AG04449 (cell line): ENCODE data around the gene MAN1B1.

ENCODE experiments used
- CTCF ChIA-PET: fragments of 350-600 bp; formaldehyde crosslinking; extraction: SDS; loops from one replicate; lab custom pipeline; 2021; ENCODE audit warnings: antibody characterized with exemption; lab: Yijun Ruan, JAX
- POLR2A ChIA-PET: fragments of 400-600, 350-600 bp; formaldehyde crosslinking; extraction: SDS; loops from one replicate; lab custom pipeline; 2020; ENCODE audit warnings: antibody characterized with exemption, inconsistent platforms; lab: Yijun Ruan, JAX
- DNase-seq: peaks from one replicate; pipeline ENCODE4 v3.0.0-alpha.2; 2010; ENCODE audit warnings: low read depth, low spot score
- H3K4me3 ChIP-seq: 2 replicates; pipeline ENCODE4 v1.5.1; 2011; ENCODE audit warnings: low read depth, mild to moderate bottlenecking, control low read depth, low read length
- TF ChIP-seq, protein P1 (sequence below): IDR thresholded peaks from one replicate; pipeline ENCODE4 v1.5.1; 2011; ENCODE audit warnings: mild to moderate bottlenecking, moderate library complexity, low read length, control low read depth, inconsistent platforms; ENCODE audit not compliant: insufficient read depth; ENCODE audit errors: missing control alignments

MAN1B1 gene

DNA sequence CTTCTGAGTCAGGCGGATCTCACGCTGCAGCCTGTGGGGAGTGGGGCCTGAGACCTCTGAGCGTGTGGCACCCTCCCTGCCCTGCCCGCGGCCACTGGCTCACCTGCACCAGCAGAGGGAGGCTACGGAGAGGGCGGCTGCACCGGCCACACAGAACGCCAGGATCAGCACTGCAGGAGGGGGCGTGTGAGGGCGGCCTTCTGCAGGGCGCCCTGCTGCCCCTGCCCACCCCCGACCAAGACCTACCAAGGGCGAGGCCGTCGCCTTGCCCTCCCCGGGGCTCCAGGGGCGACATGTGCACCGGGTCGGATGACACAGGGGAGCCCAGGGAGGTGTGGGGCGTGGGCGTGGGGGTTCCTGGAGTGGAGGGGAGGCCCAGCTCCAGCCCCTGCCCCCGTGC lies 46.2 kb upstream of the MAN1B1 start:
- H3K4me3 ChIP-seq = no peak overlapping the region
- DNase-seq = no peak
- CTCF ChIA-PET = interaction anchor here (0.8 to 4.4 kb wide), 3 partner anchors 9 to 23 kb away, joined by 3 to 26 read pairs (median 5); partner anchors contain the start of gene FUT7
- TF ChIP-seq, protein P1, sequence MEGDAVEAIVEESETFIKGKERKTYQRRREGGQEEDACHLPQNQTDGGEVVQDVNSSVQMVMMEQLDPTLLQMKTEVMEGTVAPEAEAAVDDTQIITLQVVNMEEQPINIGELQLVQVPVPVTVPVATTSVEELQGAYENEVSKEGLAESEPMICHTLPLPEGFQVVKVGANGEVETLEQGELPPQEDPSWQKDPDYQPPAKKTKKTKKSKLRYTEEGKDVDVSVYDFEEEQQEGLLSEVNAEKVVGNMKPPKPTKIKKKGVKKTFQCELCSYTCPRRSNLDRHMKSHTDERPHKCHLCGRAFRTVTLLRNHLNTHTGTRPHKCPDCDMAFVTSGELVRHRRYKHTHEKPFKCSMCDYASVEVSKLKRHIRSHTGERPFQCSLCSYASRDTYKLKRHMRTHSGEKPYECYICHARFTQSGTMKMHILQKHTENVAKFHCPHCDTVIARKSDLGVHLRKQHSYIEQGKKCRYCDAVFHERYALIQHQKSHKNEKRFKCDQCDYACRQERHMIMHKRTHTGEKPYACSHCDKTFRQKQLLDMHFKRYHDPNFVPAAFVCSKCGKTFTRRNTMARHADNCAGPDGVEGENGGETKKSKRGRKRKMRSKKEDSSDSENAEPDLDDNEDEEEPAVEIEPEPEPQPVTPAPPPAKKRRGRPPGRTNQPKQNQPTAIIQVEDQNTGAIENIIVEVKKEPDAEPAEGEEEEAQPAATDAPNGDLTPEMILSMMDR = no peak
- POLR2A ChIA-PET = no interaction called here

DNA sequence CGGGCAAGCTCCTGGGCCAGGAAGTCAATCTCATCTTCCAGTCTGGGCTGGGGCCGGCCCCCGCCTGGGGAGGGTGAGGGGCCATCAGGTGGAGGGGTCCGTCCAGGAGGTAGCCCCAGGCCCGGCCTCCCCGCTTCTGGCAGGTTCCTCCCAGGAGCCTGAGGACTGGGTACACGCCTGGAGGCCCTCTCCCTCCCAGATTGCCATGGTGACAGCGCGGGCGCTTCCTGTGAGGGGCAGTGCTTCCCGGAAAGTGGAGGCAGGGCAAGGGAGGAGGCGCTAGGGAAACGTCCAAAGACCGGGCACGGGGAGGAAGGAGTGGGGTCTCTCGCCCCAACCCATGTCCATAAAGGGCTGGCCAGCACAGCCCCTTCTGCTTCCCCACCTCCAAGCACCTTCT lies 45.7 kb upstream of the MAN1B1 start:
- ChIA-PET CTCF (interaction anchor here (0.8 to 4.4 kb wide), 3 partner anchors 10 to 23 kb away, joined by 3 to 26 read pairs (median 5); partner anchors contain the start of gene FUT7), POLR2A (no interaction called here)
- TF ChIP-seq, protein P1 = no peak
- DNase-seq = no peak
- H3K4me3 ChIP-seq = no peak overlapping the region

DNA sequence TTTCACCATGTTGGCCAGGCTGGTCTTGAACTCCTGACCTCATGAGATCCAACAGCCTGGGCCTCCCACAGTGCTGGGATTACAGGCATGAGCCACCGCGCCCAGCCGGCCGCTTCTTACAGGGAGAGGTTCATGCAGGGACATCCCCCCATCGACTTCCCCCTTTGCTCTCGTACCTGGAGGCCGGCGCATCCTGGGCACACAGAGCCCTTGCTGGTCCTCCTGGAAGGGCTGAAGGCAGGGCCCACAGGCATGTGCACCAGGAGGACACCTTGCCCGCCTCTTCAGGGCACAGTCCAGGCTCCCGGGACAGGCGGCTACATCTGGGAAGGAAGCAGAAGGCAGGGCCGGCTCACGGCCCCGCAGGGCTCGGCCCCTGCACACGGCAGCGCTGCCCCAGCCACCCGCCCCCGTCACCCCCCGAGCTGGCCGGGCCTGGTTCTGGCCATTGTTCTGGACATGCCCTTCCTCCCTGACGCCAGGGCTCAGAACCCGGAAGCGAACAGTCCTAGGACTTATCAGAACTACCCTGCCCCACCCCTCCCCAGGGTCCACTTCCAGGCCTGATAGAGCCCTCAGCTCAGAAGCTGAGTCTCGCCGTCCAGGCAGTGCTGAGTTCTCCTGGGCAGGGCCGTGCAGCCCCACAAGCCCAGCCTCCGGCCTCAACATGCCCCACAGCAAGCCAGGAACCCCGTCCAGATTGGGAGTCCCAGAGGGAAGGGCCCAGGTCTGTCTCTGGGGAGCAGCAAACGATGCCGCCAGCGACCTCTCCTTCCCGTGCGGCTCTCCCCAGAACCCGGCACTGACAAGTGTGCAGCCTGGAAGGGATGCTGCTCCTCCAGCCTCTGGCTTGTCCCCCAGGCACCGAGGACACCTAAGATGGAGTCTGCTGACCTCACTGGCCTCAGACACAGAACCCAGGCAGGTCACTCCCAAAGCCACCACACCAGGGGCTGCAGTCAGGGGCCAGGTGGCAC lies 43.7 kb upstream of the MAN1B1 start:
- H3K4me3 ChIP-seq = no peak overlapping the region
- ChIA-PET POLR2A (no interaction called here), CTCF (interaction anchor here (0.6 to 4.4 kb wide), 8 partner anchors 8 to 24 kb away, joined by 3 to 36 read pairs (median 6); partner anchors contain the start of genes ABCA2 and FUT7)
- DNase-seq = no peak
- TF ChIP-seq, protein P1 = no peak

DNA sequence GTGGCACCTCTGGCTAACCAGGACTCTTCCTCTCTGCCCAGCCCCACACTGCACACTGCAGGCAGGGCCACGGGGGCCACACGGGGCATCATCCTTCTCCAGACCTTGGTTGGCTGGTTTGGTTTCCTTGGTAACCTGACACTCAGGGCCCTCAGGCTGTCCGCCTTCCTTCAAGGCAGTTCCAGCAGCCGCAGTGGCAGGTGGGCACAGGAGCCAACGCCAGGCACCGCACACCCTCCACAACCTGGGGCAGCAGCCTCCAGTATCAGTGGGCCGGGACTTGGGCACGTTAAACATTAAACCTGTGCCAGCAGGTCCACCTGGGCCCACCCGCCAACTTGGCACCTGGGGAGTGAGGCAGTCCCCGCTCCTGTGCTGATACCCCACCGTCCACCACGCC lies 42.7 kb upstream of the MAN1B1 start:
- ChIA-PET POLR2A (no interaction called here), CTCF (interaction anchor here (0.6 to 2.6 kb wide), 10 partner anchors 9 to 96 kb away, joined by 3 to 36 read pairs (median 6); partner anchors contain the start of genes ABCA2, FUT7 and SAPCD2)
- no peak for DNase-seq
- no peak overlapping the region for H3K4me3 ChIP-seq
- TF ChIP-seq, protein P1 = no peak

DNA sequence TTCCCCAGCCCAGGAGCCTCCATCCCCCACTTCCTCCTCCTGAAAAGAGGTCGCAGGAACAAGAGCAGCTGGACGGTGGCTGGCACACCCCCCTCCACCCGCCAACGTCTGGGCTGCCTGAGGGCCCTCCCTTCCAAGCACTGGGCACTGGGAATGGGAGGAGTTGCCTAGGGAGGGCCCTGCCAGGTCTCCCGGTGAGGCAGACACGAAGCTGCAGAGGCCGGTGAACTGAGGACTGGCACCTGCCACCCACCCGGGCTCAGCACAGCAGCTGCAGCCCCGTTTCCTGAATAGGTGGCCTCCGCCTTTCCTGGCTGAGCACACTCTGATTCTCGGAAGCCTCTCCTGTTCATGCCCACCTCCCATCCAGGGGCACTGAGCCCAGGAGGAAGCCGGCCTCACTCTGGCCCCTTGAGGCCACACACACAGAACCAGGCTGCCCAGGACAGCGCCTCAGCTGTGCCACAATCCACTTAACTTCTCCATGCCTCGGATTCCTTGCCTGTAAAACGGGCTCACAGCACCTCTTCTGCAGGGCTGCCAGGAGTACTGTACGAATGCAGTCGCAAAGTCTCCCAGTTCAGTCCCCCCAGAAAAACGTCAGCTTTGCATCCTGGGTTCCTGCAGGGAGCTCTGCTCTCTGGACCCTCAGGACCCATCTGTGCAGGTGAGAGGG lies 42.1 kb upstream of the MAN1B1 start:
- no peak for DNase-seq

More for the DNA sequence above, 42.1 kb upstream of the MAN1B1 start:
- POLR2A ChIA-PET = no interaction called here
- TF ChIP-seq, protein P1 = no peak
- H3K4me3 ChIP-seq = peak overlapping the region; percentile 65
- CTCF ChIA-PET = interaction anchor here (0.6 to 2.6 kb wide), 13 partner anchors 8 to 192 kb away, joined by 3 to 36 read pairs (median 4); partner anchors contain the start of genes ABCA2, FUT7, RNF224 and SAPCD2
